WTC11 (cell line): Measurements from ENCODE around the gene PLEKHN1. TPM values are rescaled to one million over a fixed set of nuclear protein-coding genes. Genes with fewer than 3 reads are reported as not detected.

ENCODE experiments used
- ATAC-seq: fragments of 200-7000 bp; cut with Tn5 transposase; 2 replicates; pipeline ENCODE4 v1.10.0; 2021; ENCODE audit warnings: mild to moderate bottlenecking, moderate library complexity
- CTCF ChIA-PET: fragments of 300-600 bp; sonication (Branson Sonifier 250); formaldehyde crosslinking; loops from one replicate; lab custom pipeline; 2021; ENCODE audit warnings: antibody characterized with exemption; lab: Charles Lee
- POLR2A ChIA-PET: fragments of 350-600 bp; sonication (Branson Sonifier 250); formaldehyde crosslinking; loops from one replicate; lab custom pipeline; 2021; ENCODE audit warnings: antibody characterized with exemption; lab: Charles Lee
- DNase-seq: peaks from one replicate; pipeline ENCODE4 v3.0.0; 2021; ENCODE audit warnings: low spot score
- H3K27ac Mint-ChIP-seq: 2 replicates; pipeline ENCODE4 v1.8.0; 2021; ENCODE audit warnings: mixed read lengths
- H3K27me3 Mint-ChIP-seq: 2 replicates; pipeline ENCODE4 v1.8.0; 2021; ENCODE audit warnings: low read depth, mild to moderate bottlenecking, moderate library complexity, mixed read lengths
- H3K36me3 Mint-ChIP-seq: 2 replicates; pipeline ENCODE4 v1.8.0; 2021; ENCODE audit warnings: mixed read lengths
- H3K4me1 Mint-ChIP-seq: 2 replicates; pipeline ENCODE4 v1.8.0; 2022; ENCODE audit warnings: mixed read lengths
- H3K4me3 Mint-ChIP-seq: 2 replicates; pipeline ENCODE4 v1.8.0; 2021; ENCODE audit warnings: mild to moderate bottlenecking, moderate library complexity, mixed read lengths
- H3K9me3 Mint-ChIP-seq: 2 replicates; pipeline ENCODE4 v1.8.0; 2021; ENCODE audit warnings: mixed read lengths
- CREB1 ChIP-seq: sonication (generic); formaldehyde crosslinking; IDR thresholded peaks from 2 replicates; pipeline ENCODE4 v1.8.0; 2023; ENCODE audit warnings: mild to moderate bottlenecking, missing genetic modification reagents
- CTCF ChIP-seq: fragments of 200-600 bp; IDR thresholded peaks from 2 replicates; pipeline ENCODE4 v1.8.0; 2022; ENCODE audit warnings: antibody characterized with exemption
- ELF4 ChIP-seq: sonication (generic); formaldehyde crosslinking; IDR thresholded peaks from 2 replicates; pipeline ENCODE4 v1.8.1; 2022; ENCODE audit warnings: low read depth, mild to moderate bottlenecking, moderate library complexity, missing genetic modification reagents
- HMGXB4 ChIP-seq: sonication (generic); formaldehyde crosslinking; IDR thresholded peaks from 2 replicates; pipeline ENCODE4 v1.8.1; 2023; ENCODE audit warnings: mild to moderate bottlenecking, moderate library complexity, missing genetic modification reagents
- MXD4 ChIP-seq: fragments of 250-450 bp; sonication (Bioruptor Pico); IDR thresholded peaks from 2 replicates; pipeline ENCODE4 v1.8.0; 2021; ENCODE audit warnings: mild to moderate bottlenecking, moderate library complexity, borderline replicate concordance
- TCF7 ChIP-seq: sonication (generic); formaldehyde crosslinking; IDR thresholded peaks from 2 replicates; pipeline ENCODE4 v1.8.0; 2022; ENCODE audit warnings: mild to moderate bottlenecking, low read depth, missing genetic modification reagents, moderate library complexity
- ZNF121 ChIP-seq: sonication (generic); formaldehyde crosslinking; IDR thresholded peaks from 2 replicates; pipeline ENCODE4 v1.8.0; 2023; ENCODE audit warnings: missing genetic modification reagents
- ZNF281 ChIP-seq: sonication (generic); formaldehyde crosslinking; IDR thresholded peaks from 2 replicates; pipeline ENCODE4 v1.8.0; 2023; ENCODE audit warnings: mild to moderate bottlenecking, missing genetic modification reagents
- total RNA-seq: library from RNA; stranded (reverse); gene quantifications from 3 replicates; pipeline ENCODE4 v1.2.3, GENCODE V29; 2021
- TF ChIP-seq, protein P1 (sequence below): sonication (generic); formaldehyde crosslinking; IDR thresholded peaks from 2 replicates; pipeline ENCODE4 v1.8.1; 2023; ENCODE audit warnings: mild to moderate bottlenecking, missing genetic modification reagents
- TF ChIP-seq, protein P2 (sequence below): sonication (generic); formaldehyde crosslinking; IDR thresholded peaks from 2 replicates; pipeline ENCODE4 v1.8.0; 2022; ENCODE audit warnings: mild to moderate bottlenecking, missing genetic modification reagents
- TF ChIP-seq, protein P3 (sequence below): sonication (generic); formaldehyde crosslinking; IDR thresholded peaks from 2 replicates; pipeline ENCODE4 v1.8.0; 2022; ENCODE audit warnings: missing genetic modification reagents
- TF ChIP-seq, protein P4 (sequence below): sonication (generic); formaldehyde crosslinking; IDR thresholded peaks from 2 replicates; pipeline ENCODE4 v1.8.1; 2022; ENCODE audit warnings: missing genetic modification reagents, borderline replicate concordance
- TF ChIP-seq, protein P5 (sequence below): sonication (generic); formaldehyde crosslinking; IDR thresholded peaks from 2 replicates; pipeline ENCODE4 v1.8.1; 2022; ENCODE audit warnings: low read depth, missing genetic modification reagents, borderline replicate concordance
- TF ChIP-seq, protein P6 (sequence below): sonication (generic); formaldehyde crosslinking; IDR thresholded peaks from 2 replicates; pipeline ENCODE4 v1.8.1; 2022; ENCODE audit warnings: mild to moderate bottlenecking, missing genetic modification reagents, moderate library complexity, borderline replicate concordance

Gene PLEKHN1
- total RNA-seq, 1 experiment from 2014 or later = 3.4 TPM

- TF ChIP-seq HMGXB4 = no peak
- no peak for TF ChIP-seq ZNF281
- TF ChIP-seq, protein P1, sequence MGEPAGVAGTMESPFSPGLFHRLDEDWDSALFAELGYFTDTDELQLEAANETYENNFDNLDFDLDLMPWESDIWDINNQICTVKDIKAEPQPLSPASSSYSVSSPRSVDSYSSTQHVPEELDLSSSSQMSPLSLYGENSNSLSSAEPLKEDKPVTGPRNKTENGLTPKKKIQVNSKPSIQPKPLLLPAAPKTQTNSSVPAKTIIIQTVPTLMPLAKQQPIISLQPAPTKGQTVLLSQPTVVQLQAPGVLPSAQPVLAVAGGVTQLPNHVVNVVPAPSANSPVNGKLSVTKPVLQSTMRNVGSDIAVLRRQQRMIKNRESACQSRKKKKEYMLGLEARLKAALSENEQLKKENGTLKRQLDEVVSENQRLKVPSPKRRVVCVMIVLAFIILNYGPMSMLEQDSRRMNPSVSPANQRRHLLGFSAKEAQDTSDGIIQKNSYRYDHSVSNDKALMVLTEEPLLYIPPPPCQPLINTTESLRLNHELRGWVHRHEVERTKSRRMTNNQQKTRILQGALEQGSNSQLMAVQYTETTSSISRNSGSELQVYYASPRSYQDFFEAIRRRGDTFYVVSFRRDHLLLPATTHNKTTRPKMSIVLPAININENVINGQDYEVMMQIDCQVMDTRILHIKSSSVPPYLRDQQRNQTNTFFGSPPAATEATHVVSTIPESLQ (CRISPR knock-in tag) = no peak
- TF ChIP-seq, protein P2, sequence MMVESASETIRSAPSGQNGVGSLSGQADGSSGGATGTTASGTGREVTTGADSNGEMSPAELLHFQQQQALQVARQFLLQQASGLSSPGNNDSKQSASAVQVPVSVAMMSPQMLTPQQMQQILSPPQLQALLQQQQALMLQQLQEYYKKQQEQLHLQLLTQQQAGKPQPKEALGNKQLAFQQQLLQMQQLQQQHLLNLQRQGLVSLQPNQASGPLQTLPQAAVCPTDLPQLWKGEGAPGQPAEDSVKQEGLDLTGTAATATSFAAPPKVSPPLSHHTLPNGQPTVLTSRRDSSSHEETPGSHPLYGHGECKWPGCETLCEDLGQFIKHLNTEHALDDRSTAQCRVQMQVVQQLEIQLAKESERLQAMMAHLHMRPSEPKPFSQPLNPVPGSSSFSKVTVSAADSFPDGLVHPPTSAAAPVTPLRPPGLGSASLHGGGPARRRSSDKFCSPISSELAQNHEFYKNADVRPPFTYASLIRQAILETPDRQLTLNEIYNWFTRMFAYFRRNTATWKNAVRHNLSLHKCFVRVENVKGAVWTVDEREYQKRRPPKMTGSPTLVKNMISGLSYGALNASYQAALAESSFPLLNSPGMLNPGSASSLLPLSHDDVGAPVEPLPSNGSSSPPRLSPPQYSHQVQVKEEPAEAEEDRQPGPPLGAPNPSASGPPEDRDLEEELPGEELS (CRISPR knock-in tag) = no peak
Measured at GRCh38 chr1:1021920-1022259, 55.6 kb downstream of the PLEKHN1 start (continued).

DNA sequence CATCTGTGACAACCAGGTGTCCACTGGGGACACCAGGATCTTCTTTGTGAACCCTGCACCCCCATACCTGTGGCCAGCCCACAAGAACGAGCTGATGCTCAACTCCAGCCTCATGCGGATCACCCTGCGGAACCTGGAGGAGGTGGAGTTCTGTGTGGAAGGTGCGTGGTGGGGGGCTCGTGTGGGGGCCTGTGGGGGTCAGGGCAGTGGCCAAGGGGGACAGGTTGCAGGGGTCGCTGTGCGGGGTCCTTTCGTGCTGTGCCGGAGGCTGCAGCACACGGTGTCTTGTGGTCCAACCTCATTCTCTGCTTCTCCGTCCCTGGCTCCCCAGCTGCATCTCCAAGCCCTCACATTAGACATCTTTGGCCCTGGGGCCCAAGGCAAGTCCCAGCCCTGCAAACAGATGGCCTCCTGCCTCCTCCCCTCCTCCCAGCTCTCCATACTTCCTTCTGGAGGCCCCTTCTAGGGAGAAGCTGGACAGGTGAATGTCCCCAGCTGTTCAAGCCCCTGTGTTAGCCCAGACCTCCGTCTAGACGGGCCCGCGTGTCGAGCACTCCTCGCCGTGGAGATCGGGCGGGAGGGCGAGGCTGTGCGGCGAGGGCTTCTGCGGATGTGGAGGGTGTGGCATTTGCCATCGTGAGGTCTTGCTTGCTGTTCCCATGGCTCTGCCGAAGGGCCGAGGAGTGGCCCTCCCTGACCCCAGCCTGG is 56.2 kb downstream of the PLEKHN1 start:
- Mint-ChIP-seq H3K9me3 (no peaks in the 10 kb centered on the region), H3K27me3 (peaks cover 5% of the 10 kb centered on the region), H3K27ac (no peak overlapping the region), H3K4me1 (peaks cover 33% of the 10 kb centered on the region), H3K36me3 (no peaks in the 10 kb centered on the region), H3K4me3 (peak overlapping the region; percentile 24; the same call in 1 of the 2 replicates)
- ChIA-PET POLR2A (interaction anchor here (1.3 kb wide), 1 partner anchor 9 kb away, joined by 3 read pairs; the partner anchor contains the start of gene ISG15), CTCF (interaction anchor here (0.8 to 1.1 kb wide), 2 partner anchors 17 to 42 kb away, joined by 3 to 4 read pairs; no protein-coding TSS in a partner anchor)
- ATAC-seq (no peak), DNase-seq (no peak)
- TF ChIP-seq CTCF (no peak), ZNF121 (CRISPR knock-in tag) (no peak), TCF7 (no peak), MXD4 (CRISPR knock-in tag) (no peak), CREB1 (CRISPR knock-in tag) (no peak), ELF4 (CRISPR knock-in tag) (no peak)
- TF ChIP-seq, protein P3, sequence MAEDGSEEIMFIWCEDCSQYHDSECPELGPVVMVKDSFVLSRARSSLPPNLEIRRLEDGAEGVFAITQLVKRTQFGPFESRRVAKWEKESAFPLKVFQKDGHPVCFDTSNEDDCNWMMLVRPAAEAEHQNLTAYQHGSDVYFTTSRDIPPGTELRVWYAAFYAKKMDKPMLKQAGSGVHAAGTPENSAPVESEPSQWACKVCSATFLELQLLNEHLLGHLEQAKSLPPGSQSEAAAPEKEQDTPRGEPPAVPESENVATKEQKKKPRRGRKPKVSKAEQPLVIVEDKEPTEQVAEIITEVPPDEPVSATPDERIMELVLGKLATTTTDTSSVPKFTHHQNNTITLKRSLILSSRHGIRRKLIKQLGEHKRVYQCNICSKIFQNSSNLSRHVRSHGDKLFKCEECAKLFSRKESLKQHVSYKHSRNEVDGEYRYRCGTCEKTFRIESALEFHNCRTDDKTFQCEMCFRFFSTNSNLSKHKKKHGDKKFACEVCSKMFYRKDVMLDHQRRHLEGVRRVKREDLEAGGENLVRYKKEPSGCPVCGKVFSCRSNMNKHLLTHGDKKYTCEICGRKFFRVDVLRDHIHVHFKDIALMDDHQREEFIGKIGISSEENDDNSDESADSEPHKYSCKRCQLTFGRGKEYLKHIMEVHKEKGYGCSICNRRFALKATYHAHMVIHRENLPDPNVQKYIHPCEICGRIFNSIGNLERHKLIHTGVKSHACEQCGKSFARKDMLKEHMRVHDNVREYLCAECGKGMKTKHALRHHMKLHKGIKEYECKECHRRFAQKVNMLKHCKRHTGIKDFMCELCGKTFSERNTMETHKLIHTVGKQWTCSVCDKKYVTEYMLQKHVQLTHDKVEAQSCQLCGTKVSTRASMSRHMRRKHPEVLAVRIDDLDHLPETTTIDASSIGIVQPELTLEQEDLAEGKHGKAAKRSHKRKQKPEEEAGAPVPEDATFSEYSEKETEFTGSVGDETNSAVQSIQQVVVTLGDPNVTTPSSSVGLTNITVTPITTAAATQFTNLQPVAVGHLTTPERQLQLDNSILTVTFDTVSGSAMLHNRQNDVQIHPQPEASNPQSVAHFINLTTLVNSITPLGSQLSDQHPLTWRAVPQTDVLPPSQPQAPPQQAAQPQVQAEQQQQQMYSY (CRISPR knock-in tag) = no peak
- TF ChIP-seq, protein P4, sequence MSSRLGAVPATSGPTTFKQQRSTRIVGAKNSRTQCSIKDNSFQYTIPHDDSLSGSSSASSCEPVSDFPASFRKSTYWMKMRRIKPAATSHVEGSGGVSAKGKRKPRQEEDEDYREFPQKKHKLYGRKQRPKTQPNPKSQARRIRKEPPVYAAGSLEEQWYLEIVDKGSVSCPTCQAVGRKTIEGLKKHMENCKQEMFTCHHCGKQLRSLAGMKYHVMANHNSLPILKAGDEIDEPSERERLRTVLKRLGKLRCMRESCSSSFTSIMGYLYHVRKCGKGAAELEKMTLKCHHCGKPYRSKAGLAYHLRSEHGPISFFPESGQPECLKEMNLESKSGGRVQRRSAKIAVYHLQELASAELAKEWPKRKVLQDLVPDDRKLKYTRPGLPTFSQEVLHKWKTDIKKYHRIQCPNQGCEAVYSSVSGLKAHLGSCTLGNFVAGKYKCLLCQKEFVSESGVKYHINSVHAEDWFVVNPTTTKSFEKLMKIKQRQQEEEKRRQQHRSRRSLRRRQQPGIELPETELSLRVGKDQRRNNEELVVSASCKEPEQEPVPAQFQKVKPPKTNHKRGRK (CRISPR knock-in tag) = no peak
- TF ChIP-seq, protein P5, sequence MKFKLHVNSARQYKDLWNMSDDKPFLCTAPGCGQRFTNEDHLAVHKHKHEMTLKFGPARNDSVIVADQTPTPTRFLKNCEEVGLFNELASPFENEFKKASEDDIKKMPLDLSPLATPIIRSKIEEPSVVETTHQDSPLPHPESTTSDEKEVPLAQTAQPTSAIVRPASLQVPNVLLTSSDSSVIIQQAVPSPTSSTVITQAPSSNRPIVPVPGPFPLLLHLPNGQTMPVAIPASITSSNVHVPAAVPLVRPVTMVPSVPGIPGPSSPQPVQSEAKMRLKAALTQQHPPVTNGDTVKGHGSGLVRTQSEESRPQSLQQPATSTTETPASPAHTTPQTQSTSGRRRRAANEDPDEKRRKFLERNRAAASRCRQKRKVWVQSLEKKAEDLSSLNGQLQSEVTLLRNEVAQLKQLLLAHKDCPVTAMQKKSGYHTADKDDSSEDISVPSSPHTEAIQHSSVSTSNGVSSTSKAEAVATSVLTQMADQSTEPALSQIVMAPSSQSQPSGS (CRISPR knock-in tag) = no peak
- TF ChIP-seq, protein P6, sequence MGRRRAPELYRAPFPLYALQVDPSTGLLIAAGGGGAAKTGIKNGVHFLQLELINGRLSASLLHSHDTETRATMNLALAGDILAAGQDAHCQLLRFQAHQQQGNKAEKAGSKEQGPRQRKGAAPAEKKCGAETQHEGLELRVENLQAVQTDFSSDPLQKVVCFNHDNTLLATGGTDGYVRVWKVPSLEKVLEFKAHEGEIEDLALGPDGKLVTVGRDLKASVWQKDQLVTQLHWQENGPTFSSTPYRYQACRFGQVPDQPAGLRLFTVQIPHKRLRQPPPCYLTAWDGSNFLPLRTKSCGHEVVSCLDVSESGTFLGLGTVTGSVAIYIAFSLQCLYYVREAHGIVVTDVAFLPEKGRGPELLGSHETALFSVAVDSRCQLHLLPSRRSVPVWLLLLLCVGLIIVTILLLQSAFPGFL = no peak
